Breast epithelium (tissue), 3 donors: ENCODE data around the gene NAALADL2.

Source experiments
- CTCF ChIP-seq, 3 donors: fragments of 450-650 bp; IDR thresholded peaks; one replicate each; pipeline ENCODE4 v1.5.1; 2016 to 2017; ENCODE audit warnings: antibody characterized with exemption in 3 of 3, mild to moderate bottlenecking in 3 of 3, moderate library complexity in 3 of 3
- POLR2A ChIP-seq: fragments of 450-650 bp; IDR thresholded peaks from one replicate; pipeline ENCODE4 v1.6.1; 2016; ENCODE audit warnings: antibody characterized with exemption, mild to moderate bottlenecking, moderate library complexity

GRCh38 chr3:175020101-175020500, 161.0 kb downstream of the NAALADL2 start:
- TF ChIP-seq POLR2A (no peak), CTCF (IDR thresholded peaks at IDR 0.05) (no peak)
